Aorta (tissue), 5 donors: ENCODE measurements around the gene GDPGP1. TPM values are rescaled to one million over a fixed set of nuclear protein-coding genes. Genes with fewer than 3 reads are reported as not detected.
"Not testable (repeated sequence)": the region's sequence is repeated elsewhere in the genome, so short reads cannot be mapped to it uniquely, and the experiment has no call there.

Experiments used
- ATAC-seq: fragments of 200-7000 bp; cut with Tn5 transposase; one replicate; pipeline ENCODE4 v1.9.1; 2022; ENCODE audit warnings: moderate library complexity; ENCODE audit not compliant: low FRiP score
- DNase-seq, 2 donors: peaks; one replicate each; pipeline ENCODE4 v3.0.0-alpha.2; 2020
- H3K27ac ChIP-seq, 2 donors: one replicate each; pipeline ENCODE4 v1.5.1; 2013; ENCODE audit warnings: low read length in 2 of 2, mild to moderate bottlenecking in 2 of 2, moderate library complexity in 2 of 2, control low read depth in 1 of 2, inconsistent platforms in 1 of 2, low read depth in 1 of 2
- H3K27me3 ChIP-seq, 2 donors: one replicate each; pipeline ENCODE4 v1.6.1; 2013; ENCODE audit warnings: control low read depth in 1 of 2, low read length in 1 of 2, mild to moderate bottlenecking in 1 of 2, moderate library complexity in 1 of 2; ENCODE audit not compliant: insufficient read depth in 2 of 2, control insufficient read depth in 1 of 2
- H3K36me3 ChIP-seq, 2 donors: one replicate each; pipeline ENCODE4 v1.6.1; 2013; ENCODE audit warnings: control low read depth in 1 of 2, low read length in 1 of 2, mild to moderate bottlenecking in 1 of 2; ENCODE audit not compliant: insufficient read depth in 2 of 2, control insufficient read depth in 1 of 2
- H3K4me1 ChIP-seq, 2 donors: one replicate each; pipeline ENCODE4 v1.6.1; 2013; ENCODE audit warnings: low read length in 2 of 2, control low read depth in 1 of 2, mild to moderate bottlenecking in 1 of 2, moderate library complexity in 1 of 2; ENCODE audit not compliant: insufficient read depth in 2 of 2, control insufficient read depth in 1 of 2
- H3K4me3 ChIP-seq, 2 donors: one replicate each; pipeline ENCODE4 v1.5.1; 2013; ENCODE audit warnings: low read length in 2 of 2, control low read depth in 1 of 2, mild to moderate bottlenecking in 1 of 2
- H3K9me3 ChIP-seq: one replicate; pipeline ENCODE4 v1.6.1; 2013; ENCODE audit warnings: mild to moderate bottlenecking, low read length; ENCODE audit not compliant: control insufficient read depth
- WGBS, 2 donors: extraction: QIAGEN DNeasy Blood & Tissue Kit; methylation state at CpG; one replicate each; pipeline ENCODE4 v1.1.7; 2013; 5-methylcytosine and 5-hydroxymethylcytosine counted together
- intact Hi-C, 2 donors: fragments of 100-400 bp; cut with DNase I; formaldehyde crosslinking; loops; one replicate each; pipeline versions ENCODE4 v1.14.2 to v1.15.0; 2022
- long read RNA-seq, 2 donors: library from polyadenylated mRNA; unstranded; transcript quantifications; one replicate each; pipeline ENCODE4 v2.0.0, GENCODE V29; 2020 to 2021
- polyA plus RNA-seq, 2 donors: library from polyadenylated mRNA; stranded (reverse); fragments of 200-250 nt; gene quantifications; one replicate each; pipeline ENCODE4 v1.2.3, GENCODE V29; 2013
- total RNA-seq, 2 donors: library from RNA; stranded (reverse); fragmentation: NEBNext Ultra II Directional; extraction: Animal tissue kit (Norgen Biotek cat#: 25700); gene quantifications; one replicate each; pipeline ENCODE4 v1.2.1, GENCODE V29; 2021
- donor health status: healthy with polysubstance abuse.
- donor health status: Bipolar disorder and iron deficiency.
- donor health status: DM: no; HTN: no; CAD: no.
- donor health status: DM: no; HTN: no; CAD: no.
- donor health status: DM: yes; HTN: yes; CAD: no.

The GDPGP1 gene
- total RNA-seq (1 to 10 TPM; 3.3 to 7.1 TPM), polyA plus RNA-seq (1 to 10 TPM; 1.3 to 2.1 TPM)
- long read RNA-seq, donor 1, partial matches to known transcripts = 0 of 4 reads
- long read RNA-seq, donor 1, other reads (novel, unspliced or antisense) = 2 of 4 reads
- long read RNA-seq, donor 2, partial matches to known transcripts = 1 of 2 reads
- long read RNA-seq, donor 2, other reads (novel, unspliced or antisense) = 0 of 2 reads

GRCh38 chr15:90234096-90234988 lies at the start of gene GDPGP1:
GDPGP1 (plus strand) TSS chr15:90234209; CDS start chr15:90240909, 6,700 bp downstream.
- DNase-seq = no peak
- H3K4me3 ChIP-seq = peak within 1 kb of the TSS; percentile 58 to 76
- WGBS, 2 donors = 4% methylated on average over 45 to 49 of the region's 49 CpGs
- H3K4me1 ChIP-seq = no peaks in the 10 kb centered on the region
- no peaks in the 10 kb centered on the region for H3K9me3 ChIP-seq
- H3K27me3 ChIP-seq = no peaks in the 10 kb centered on the region
- intact Hi-C loops = loop anchor here in 1 of 2 donors (5.0 kb wide), 1 partner anchor 33 kb away; the partner anchor contains the start of gene NGRN
- ATAC-seq = no peak
- H3K27ac ChIP-seq = peak within 1 kb of the TSS; percentile 10 to 83
- peaks cover 0 to 2% of the 10 kb centered on the region in 2 donors for H3K36me3 ChIP-seq

GRCh38 chr15:90184786-90185704 lies 49.0 kb upstream of the GDPGP1 start:
- no peaks in the 10 kb centered on the region for H3K4me1 ChIP-seq
- no peaks in the 10 kb centered on the region for H3K36me3 ChIP-seq
- 7 to 8% methylated on average over 55 to 67 of the region's 67 CpGs for WGBS, 2 donors
- intact Hi-C loops = no loop called here
- H3K9me3 ChIP-seq = no peaks in the 10 kb centered on the region
- H3K27ac ChIP-seq = peak overlapping the region in 1 of 2 donors; percentile 75
- peak overlapping the region; percentile 64 to 74 for H3K4me3 ChIP-seq
- ATAC-seq (peak; percentile 91), DNase-seq (peak; percentile 72 to 90)
- H3K27me3 ChIP-seq = no peaks in the 10 kb centered on the region

GRCh38 chr15:90187257-90187868 lies 46.6 kb upstream of the GDPGP1 start:
- no peak for ATAC-seq
- no peak for DNase-seq
- Histone ChIP-seq H3K27me3 (no peaks in the 10 kb centered on the region), H3K9me3 (no peaks in the 10 kb centered on the region), H3K36me3 (no peaks in the 10 kb centered on the region), H3K27ac (no peak overlapping the region), H3K4me3 (no peak overlapping the region), H3K4me1 (no peaks in the 10 kb centered on the region)
- intact Hi-C loops = no loop called here
- WGBS, 2 donors = 50 to 59% methylated on average over 8 of the region's 8 CpGs

GRCh38 chr15:90188065-90188464 lies 45.9 kb upstream of the GDPGP1 start:
- WGBS, 2 donors = 96 to 97% methylated on average over 7 of the region's 7 CpGs
- intact Hi-C loops, ATAC-seq, DNase-seq, H3K4me3 ChIP-seq, H3K36me3 ChIP-seq, H3K27ac ChIP-seq, H3K27me3 ChIP-seq, H3K9me3 ChIP-seq, H3K4me1 ChIP-seq: not testable (repeated sequence)

- H3K27ac ChIP-seq = no peak overlapping the region
- 92 to 94% methylated on average over 8 of the region's 8 CpGs for WGBS, 2 donors
- ATAC-seq (no peak), DNase-seq (no peak)
- no peaks in the 10 kb centered on the region for H3K9me3 ChIP-seq
- H3K4me1 ChIP-seq = no peaks in the 10 kb centered on the region
- H3K27me3 ChIP-seq = no peaks in the 10 kb centered on the region
- H3K36me3 ChIP-seq = no peaks in the 10 kb centered on the region
- no peak overlapping the region for H3K4me3 ChIP-seq
- intact Hi-C loops = no loop called here
These were observed 44.9 kb upstream of the GDPGP1 start for GRCh38 chr15:90188914-90189748.

- DNase-seq (no peak), ATAC-seq (no peak)
- Histone ChIP-seq H3K4me3 (no peak overlapping the region), H3K9me3 (no peaks in the 10 kb centered on the region), H3K36me3 (no peaks in the 10 kb centered on the region), H3K27ac (no peak overlapping the region), H3K27me3 (no peaks in the 10 kb centered on the region), H3K4me1 (no peaks in the 10 kb centered on the region)
- intact Hi-C loops = no loop called here
- WGBS, 2 donors = 92 to 93% methylated on average over 10 of the region's 10 CpGs
These were observed 44.1 kb upstream of the GDPGP1 start for GRCh38 chr15:90189781-90190467.

GRCh38 chr15:90190606-90191343 lies 43.2 kb upstream of the GDPGP1 start:
- no peaks in the 10 kb centered on the region for H3K27me3 ChIP-seq
- ATAC-seq (no peak), DNase-seq (no peak)
- H3K27ac ChIP-seq = no peak overlapping the region
- no peaks in the 10 kb centered on the region for H3K9me3 ChIP-seq
- intact Hi-C loops = no loop called here
- H3K36me3 ChIP-seq = no peaks in the 10 kb centered on the region
- no peak overlapping the region for H3K4me3 ChIP-seq
- 95% methylated on average over 10 of the region's 10 CpGs for WGBS, 2 donors
- no peaks in the 10 kb centered on the region for H3K4me1 ChIP-seq
